Cerebellar nuclear complex (tissue), 1 donor: ENCODE data around the gene ALDH3A2.
"Not testable (repeated sequence)": the region's sequence is repeated elsewhere in the genome, so short reads cannot be mapped to it uniquely, and the experiment has no call there.

Source experiments
- DNase-seq, 2 experiments: peaks; one replicate each; lab custom pipeline; 2025; lab: John Stamatoyannopoulos, UW

Gene ALDH3A2

DNA sequence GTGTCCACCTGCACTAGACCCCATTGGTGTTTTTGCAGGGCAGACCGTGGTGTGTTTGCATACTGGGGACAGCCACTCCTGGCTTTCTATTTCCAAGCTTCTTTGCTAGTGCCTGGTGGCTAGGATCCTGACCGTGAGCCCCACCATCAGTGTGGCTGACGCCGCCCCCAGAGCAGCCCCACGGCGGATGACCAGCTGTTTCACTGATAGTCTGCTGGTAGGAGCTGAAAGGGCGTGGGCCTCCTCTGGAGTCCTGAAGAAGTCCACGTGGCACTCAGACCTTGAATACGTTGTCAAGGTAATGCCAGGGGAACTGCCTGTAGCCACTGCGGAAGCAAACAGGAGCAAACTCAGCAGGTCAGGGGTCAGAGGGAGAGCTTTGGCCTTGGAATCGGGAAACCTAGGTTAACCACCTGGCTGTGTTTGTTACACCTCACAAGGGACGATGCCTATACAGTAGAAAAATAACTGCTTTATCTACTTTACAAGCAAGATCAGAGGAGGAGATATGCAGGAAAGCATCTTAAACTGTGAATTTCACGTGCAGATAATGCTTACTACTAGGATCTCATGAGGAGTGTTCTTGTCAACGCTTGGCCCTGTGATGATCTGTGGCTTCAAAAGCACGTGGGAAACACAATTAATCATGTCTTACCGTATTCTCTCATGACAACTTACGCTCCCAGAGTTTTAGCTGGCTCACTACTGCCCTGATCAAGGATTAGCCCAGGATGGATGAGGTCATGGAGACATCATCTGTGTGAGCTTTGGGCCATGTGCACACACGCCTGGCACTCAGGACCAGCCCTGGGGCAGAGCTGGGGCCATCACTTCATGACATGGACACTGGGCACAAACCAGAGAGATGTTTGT is 30.3 kb downstream of the ALDH3A2 start:
- no peak for DNase-seq

DNA sequence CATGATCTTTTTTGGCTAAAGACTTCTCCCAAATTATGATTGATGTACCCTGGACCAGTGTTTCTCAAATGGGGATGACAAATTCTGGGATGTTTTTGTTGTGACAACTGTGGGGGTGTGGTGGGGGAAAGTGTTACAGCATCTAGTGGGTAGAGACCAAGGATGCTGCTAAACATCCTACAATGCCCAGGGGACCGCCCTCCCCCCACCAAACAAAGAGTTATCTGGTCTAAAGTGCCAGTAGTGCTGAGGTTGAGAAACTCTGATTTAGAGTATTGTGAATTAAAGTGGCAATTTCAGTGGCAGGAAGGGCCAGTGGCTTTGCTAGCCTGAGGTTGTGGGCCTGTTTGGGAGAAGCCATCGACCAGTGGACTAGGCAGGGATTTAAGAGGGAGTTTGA is 34.6 kb downstream of the ALDH3A2 start:
- DNase-seq, result no peak

DNA sequence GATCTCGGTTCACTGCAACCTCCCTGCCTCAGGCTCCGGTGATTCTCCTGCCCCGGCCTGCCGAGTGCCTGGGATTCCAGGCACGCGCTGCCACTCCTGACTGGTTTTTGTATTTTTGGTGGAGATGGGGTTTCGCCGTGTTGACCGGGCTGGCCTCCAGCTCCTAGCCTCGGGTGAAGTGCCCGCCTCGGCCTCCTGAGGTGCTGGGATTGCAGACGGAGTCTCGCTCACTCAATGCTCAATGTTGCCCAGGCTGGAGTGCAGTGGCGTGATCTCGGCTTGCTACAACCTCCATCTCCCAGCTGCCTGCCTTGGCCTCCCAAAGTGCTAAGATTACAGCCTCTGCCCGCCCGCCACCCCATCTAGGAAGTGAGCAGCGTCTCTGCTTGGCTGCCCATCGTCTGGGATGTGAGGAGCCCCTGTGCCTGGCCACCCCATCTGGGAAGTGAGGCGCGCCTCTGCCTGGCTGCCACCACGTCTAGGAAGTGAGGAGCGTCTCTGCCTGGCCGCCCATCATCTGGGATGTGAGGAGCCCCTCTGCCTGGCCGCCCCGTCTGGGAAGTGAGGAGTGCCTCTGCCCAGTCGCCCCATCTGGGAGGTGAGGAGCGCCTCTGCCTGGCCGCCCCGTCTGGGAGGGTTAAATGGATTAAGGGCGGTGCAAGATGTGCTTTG is 36.5 kb downstream of the ALDH3A2 start:
- DNase-seq, result not testable (repeated sequence)

DNA sequence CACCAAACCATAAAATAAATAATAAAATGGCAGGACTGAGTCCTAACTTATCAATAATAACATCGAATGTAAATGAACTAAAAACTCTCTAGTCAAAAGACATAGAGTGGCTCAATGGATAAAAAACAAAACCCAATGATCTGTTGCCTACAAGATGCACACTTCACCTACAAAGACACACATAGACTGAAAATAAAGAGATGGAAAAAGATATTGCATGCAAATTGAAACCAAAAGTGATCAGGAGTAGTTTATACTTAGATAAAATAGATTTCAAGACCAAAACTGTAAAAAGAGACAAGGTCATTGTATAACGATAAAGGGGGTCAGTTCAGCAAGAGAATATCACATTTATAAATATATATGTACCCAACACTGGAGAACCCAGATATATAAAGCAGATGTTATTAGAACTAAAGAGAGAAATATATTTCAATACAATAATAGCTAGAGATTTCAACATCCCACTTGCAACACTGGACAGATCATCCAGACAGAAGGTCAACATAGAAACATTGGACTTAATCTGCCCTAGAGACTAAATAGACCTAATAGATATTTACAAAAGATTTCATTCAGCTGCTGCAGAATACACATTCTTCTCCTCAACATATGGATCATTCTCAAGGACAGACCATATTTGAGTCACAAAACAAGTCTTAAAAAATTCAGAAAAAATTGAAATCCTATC is 38.0 kb downstream of the ALDH3A2 start:
- no peak for DNase-seq

DNA sequence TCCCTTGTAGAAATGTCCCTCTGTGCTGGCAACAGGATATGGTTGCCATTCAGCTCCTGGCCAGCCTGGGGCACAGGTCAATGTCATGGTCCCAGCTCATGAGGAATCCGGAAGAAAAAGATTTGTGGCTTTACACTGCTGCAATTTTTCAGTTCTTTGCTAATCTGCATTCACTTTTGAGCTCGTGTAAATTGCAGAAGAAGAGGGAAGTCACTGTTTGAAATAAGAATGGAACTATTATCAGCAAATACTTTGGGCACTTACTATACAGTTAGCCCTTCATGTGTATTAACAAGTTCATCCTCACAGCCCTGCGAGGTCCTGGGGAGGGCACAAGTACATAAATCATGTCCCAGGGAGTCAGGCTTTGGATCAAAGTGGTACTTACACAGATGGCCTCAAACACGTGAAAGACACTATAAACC is 53.7 kb downstream of the ALDH3A2 start:
- no peak for DNase-seq

DNA sequence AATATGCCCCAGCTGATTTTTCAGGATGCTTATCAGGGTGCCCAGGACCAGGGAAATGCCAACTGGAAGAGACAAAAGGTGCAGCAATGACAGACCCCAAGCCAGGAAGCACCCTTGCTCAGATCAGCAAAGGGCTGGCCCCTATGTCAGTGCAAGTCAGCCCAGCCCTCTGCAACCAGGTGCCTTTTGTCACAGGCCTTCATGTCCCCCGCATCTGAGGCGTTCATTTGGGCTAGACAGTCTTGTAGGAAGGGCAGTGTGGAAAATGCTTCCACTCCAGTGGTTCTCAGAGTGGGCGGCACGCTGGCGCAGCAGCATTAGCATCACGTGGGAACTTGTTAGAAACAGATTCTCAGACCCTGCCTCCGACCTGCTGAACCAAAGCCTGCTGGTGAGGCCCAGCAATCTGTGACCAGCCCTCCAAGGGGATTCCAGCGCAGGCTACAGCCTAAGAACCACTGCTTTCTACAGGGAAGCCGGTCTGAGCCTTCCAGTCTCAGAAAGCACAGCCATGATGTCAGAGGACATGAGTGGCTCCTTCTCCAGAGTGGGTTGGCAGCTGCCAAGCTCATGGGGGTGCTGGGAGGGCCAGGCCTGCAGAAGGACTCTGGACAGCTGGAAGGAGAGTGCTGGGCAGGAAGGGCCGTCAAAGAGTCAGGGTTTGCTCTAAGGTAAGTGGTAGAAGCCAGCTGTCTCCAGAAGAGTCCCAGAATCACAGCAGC is 54.7 kb downstream of the ALDH3A2 start:
- DNase-seq, result no peak

DNA sequence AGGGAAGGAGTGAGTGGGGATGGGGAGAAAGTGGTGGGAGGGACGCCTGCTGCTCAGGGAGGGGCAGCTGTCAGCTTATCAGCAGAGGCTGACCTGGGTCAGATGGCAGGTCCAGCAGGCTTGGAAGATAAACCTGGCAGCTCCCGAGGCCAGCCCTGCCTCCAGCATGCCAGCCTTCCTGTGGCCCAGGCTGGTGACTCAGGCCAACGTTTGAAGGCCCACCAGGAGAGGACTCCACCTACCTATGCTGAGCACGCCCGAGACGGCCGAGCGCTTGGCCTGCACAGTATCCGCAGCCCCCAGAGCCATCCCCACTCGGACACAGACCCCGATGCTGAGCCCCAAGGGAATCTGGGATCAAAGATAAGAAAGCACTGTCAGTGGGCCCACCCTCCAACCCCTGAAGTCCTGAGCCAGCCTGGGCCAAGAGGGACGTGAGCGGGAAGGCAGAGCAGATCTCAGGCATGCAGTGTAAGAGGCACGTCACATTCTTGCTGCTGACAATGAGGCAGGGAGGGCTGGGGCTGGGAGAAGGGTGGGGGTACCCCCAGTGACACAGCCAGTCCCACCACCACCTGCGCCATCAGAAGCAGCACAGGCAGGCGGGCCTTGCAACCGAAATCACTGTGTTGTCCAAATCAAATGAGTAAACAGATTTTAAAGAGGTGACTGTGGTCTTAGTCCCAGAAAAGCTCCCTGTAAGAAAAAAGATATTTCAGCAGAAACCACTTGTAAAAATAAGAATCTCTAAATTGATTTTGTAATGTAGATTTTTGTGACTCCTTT is 55.5 kb downstream of the ALDH3A2 start:
- DNase-seq, result no peak

DNA sequence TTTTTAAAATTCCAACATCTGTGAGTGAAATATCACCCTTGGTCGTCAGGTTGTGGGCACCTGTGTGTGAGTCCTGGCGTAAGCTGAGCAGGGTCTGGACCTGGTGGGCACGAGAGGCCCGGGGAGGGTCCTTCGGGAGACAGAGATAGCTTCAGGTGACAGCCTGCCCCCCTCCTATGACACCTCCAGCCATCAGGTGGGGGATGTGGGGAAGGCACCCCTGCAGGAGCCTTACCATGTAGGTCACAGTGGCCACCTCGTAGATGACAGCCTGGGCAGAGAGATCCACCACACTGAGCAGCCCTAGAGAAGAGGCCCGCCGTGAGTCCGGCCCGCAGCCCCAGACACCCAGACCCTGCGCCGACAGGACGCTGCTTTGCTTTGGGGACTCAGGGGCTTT is 56.6 kb downstream of the ALDH3A2 start:
- DNase-seq, result no peak

DNA sequence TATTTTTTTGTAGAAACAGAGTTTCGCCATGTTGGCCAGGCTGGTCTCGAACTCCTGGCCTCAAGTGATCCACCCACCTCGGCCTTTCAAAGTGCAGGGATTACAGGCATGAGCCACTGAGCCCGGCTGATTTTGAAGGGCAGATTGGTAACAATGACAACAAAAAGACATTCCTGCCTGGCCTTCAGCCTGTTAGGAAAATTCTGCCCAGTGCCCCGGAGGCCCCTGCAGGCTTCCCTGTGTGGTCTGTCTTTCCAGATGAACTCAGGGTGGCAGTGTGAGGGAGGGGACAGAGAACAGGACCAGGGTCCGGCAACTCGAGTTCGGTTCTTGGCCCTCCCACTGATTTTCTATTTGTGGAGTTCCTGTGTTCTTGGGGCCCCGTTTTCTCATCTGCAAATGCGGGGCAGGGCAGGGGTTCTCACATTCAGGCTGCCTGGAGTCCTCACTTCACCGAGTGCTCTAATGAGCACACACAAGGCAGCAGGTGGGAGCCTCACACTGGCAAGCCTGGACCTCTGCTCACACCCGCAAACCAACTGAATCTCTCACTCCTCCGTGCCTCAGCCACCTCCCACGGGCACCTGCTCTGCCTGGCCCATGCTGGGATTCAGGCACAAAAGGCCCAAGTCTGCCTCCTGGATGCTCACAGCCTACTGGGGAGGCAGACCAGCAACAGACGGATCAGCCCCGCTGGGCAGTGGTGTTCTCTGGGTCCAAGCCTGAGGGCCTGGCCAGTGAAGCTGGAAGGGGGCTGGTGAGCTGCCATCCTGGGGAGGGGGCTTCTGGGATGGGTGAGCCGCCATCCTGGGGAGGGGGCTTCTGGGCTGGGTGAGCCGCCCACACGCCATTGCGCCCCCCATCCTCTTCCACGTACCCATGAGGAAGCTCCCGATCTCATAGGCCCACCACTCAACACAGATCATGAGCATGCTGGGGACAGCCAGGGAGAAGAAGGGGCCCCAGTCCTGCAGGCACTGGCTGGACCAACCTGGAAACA is 57.5 kb downstream of the ALDH3A2 start:
- DNase-seq, result no peak

DNA sequence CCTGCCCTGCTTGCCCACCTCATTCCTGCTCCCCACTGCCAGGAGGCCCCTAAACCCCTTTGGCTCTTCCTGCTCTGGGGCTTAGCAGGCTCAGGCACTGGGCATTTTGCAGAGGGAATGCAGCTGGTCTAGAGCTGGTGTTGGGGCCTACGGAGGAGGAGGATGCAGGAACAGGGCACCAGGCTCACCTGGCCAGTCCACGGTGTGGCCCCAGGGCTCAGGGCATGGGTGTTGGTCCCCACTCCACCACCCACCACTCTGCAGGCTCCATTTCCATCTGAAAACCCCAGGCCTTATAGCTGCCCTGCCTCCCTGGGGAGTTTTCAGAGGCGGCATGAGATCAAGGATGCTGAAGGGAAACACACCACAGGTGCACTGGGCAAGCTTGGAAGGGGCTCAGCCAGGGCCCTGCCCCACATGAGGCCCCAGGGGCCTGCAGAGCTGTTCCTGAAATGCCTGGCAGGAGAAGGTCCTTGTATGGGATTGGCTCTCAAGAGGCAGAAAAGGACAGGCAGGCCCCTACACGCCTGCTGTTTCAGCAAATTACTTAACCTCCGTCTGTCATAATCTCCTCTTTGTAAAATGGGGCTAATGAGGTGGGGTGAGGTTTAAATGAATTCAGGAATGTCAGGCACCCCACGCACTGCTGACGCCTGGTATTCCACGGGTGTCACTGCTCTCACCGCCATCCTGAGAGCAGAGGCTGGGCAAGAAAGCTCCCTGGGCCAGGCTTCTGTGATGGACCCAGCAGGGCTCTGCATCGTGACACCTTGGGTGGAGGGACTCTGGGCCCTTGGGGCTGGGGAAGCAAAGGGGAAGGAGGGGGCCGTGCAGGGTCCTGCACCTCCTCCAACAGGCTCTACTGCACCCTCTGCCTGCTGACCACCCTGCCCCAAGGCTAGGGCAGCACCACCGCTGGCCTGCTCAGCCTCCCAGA is 58.5 kb downstream of the ALDH3A2 start:
- no peak for DNase-seq

DNA sequence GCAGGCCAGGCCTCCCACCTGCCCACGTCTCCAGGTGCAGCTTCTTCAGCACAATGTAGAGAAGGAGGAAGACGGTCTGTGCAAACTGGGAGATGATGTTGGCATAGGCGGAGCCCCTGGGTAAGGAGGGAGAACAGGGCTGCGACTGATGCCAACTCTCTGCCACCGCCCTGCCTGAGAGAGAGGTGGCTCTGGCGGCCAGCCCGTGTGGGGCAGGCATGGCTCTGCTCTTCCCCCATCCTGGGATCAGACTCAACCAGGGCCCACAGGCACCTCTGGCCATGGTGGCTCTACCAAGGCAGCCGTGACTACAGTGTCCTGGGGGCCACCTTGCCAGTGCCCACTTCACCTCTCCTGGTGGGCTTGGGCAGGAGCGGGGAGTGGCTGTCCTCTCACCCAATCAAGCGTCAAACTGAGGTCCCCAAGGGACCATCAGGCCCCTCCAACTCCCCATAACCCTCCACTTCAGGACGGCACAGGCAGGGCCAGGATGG is 59.2 kb downstream of the ALDH3A2 start:
- DNase-seq, result no peak

DNA sequence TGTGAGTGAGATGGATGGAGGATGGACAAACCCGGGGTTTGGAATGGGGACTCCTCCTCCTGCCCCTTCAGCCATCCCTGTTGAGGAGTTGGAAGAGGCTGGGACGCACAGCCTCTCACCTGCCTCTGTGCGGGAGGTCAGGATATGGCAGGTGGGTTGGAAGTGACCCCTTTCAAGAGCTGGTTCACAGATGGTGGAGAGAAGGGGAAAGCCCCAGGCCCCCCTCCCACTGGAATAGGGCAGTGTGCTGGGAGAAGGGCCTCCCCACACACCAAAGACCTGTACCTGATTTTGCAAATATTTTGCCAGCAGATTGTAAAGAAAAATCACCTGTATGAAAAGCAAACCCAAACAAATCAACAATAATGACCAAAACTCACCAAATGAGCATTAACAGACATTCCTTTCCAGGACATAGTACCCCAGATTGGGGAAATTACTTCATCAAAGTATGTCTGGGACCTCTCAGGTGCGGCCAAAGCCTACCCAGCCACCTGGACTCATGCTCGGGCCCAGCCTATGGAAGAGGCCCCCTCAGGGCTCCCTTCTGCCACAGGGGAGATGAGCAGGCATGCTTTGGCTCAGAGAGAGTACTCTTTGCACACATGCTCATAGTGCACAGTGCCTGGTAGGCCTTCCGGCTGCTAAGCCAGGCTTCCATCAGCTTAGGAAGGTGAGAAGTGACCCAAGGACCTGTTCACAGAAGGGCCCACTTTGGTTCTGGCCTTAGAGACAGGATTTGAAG is 60.1 kb downstream of the ALDH3A2 start:
- no peak for DNase-seq

DNA sequence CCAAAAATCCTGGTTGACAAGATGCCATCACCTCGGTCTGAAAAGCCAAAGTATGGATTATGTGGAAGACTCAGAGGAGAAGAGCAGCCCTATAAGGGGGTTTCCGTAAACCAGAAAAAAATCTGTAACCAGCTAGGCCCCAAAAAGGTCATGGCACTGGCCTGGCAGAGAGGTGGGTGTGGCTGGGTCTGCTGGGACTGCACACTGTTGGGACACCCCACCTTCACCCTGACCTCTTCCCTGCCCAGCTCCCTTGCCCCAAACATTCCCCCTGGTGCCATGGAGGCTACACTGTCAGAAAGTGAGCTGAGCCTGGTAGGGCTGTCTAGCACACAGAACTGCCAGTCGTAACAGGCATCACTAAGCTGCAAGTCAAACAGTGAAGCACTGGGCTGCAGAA is 61.3 kb downstream of the ALDH3A2 start:
- DNase-seq, result no peak

DNA sequence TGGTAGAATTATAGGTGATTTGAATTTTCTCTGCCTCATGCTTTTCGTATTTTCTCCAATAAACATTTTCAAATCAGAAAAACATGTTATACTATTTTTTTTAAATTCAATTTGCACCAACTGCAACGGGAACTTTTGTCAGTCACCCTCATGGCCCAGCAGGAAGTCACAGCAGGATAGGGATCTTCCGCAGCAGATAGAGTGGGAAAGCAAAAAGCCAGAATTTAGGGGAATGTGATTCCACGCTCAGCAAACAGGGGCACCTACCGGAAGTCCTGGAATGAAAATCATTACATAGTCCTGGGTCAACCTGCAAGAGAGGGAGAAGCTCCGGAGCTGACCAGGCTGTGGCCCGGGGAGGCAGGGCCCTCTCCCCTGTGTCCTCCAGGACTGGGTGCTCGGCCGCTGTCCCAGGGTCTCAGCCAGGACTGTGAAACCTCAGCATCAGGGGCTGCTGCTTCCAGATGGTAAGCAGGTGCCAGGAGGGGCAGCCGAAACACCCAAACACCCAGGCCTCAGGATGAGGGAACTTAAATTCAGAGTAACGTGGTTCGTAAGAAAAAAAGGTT is 64.0 kb downstream of the ALDH3A2 start:
- DNase-seq, result no peak

DNA sequence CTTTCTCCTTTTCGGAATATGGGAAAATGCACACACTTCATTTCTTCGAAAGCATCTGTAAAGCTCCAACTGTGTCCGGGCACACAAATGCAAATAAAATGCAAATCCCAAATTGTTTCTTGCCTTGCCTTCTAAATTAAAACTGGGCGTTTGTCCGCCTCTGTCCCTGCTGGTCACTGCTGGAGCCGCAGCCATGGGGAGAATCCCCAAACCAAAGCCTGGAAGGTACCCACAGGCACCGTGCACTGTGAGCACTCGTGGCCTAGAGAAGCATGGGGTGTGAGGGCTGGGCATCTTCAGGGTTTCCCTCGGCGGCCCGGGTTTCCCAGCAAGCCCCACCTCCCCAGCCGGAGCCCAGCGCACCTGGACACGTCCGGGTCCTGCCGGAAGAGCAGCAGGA is 64.9 kb downstream of the ALDH3A2 start:
- DNase-seq, result no peak

DNA sequence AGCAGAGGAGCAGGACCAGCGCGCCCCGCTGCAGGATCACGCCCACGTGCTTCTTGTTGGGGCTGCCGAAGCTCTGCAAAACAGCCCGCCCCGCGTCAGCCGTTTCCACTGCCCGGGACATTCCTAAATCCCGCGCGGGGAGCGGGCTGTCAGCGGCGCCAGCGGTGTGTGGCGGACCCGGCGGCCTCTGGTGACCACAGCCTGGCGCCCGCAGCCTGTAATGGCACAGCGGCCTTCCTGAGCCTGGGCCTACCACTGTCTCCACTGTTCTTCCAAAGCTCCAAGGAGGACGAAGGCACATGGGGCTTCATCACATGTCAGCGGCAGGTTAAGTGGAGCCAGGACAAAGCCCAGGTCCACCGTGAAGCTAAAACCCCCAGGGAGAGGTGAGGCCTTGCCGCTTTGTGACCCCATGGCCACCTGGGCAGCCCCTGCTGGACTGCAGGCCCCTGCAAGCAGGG is 65.4 kb downstream of the ALDH3A2 start:
- DNase-seq, result no peak

DNA sequence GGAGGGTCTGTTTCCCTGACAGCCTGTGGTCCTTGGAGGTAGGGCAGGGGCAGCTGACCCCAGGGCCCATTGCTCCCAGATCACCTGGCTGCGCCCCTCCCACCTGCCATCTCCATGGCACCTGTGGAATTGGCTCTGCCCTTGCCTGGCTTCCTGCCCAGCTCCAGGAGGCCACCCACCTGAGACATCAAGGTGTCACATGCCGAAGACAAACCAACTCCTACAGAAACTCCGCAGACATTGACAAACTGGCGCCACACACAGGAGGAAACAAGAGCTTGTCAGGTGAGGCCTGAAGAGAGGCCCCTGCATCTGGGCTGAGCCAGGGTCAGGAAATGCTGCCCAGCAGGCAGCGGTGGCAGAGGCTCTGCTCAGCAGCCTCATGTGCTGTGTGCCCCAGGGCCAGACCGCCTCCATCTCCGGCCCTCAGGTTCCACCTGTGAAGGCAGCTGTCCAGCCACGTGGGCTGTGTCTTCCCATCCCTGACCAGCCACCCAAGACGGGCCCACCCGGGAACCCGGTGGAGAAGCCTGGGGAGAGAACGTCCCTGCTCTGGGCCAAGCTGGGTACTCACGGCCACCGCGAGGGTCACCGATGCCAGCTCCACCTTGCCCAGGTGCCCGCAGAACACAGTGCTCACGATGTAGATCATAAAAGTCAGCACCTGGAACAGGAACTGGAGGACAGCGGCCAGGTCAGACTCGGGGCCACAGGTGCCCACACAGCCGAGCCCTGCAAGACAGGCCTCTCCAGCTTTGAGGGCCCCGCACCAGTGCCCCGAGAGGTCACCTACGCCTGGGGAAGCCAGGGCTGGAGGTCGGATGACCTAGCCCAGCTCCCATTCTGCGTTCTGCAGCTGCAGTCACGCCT is 66.2 kb downstream of the ALDH3A2 start:
- DNase-seq, result no peak
